Measurements from ENCODE around the gene NFIC.

GRCh38 chr19:3518255-3518654 is 151.9 kb downstream of the NFIC start:
- no peak for TF ChIP-seq POLR2A (IDR thresholded peaks at IDR 0.05; ENCODE audit: low read depth, low read length)
- TF ChIP-seq PAX5 (IDR thresholded peaks at IDR 0.05; ENCODE audit: insufficient read depth, low read length, severe bottlenecking): no peak
- TF ChIP-seq TAF1 (IDR thresholded peaks at IDR 0.05; ENCODE audit: low read depth, low read length): no peak

Measured in GM12891 (cell line).